Bone marrow (tissue), 2 donors: Measurements from ENCODE around the gene PPP1R12A.
"Not testable (repeated sequence)": the region's sequence is repeated elsewhere in the genome, so short reads cannot be mapped to it uniquely, and the experiment has no call there.

ENCODE experiments used
- DNase-seq, 2 donors: peaks; one replicate each; lab custom pipeline; 2025; lab: John Stamatoyannopoulos, UW

The PPP1R12A gene

DNA sequence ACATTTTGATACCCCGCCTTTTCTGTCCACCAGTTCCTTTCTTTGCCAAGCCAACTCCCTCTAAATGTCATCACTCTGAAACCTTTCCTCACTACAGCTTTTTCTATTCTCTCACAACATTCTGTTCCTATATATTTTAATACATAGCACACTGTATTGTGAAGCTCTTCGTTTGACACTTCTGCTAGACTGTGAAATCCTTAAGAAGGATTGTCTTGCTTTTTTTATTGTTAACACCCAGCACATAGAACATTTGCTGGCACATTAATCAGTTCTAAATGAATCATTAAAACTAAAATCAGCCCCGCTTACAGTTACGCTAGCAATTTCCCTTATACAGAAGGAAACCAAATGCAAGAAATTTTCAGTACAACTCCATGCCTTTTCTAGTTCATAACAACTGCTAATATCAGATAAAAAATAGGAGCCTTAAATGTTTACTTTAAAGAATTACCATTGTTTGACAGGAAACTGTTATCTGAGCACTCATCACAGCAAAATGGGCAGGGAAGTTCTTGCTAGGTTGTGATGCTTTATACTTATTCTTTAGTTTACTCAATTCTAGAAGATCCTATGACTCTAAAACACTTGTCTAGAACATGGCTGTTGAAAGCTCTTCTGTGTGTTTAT, 93.5 kb downstream of the PPP1R12A start:
- no peak for DNase-seq

DNA sequence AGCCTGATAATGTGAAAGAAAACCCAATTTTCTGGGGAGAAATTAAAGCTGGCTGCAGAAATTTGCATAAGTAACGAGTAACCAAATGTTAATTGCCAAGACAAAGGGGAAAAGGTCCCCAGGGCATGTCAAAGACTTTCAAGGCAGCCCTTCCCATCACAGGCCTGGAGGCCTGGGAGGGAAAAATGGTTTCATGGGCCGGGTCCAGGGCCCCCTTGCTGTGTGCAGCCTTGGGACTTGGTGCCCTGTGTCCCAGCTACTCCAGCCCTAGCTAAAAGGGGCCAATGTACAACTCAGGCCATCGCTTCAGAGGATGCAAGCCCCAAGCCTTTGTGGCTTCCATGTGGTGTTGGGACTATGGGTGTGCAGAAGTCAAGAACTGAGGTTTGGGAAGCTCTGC, 96.5 kb downstream of the PPP1R12A start:
- DNase-seq = no peak

DNA sequence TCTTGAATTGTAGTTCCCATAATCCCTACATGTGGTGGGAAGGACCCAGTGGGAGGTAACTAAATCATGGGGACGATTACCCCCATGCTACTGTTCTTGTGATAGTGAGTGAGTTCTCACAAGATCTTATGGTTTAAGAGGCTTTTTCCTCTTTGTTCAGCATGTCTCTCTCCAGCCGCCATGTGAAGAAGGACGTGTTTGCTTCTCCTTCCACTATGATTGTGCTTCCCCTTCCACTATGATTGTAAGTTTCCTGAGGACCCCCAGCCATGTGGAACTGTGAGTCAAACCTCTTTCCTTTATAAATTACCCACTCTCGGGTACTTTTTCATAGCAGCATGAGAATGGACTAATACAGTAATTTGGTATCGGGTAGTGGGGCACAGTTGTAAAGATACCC, 97.3 kb downstream of the PPP1R12A start:
- DNase-seq = no peak

DNA sequence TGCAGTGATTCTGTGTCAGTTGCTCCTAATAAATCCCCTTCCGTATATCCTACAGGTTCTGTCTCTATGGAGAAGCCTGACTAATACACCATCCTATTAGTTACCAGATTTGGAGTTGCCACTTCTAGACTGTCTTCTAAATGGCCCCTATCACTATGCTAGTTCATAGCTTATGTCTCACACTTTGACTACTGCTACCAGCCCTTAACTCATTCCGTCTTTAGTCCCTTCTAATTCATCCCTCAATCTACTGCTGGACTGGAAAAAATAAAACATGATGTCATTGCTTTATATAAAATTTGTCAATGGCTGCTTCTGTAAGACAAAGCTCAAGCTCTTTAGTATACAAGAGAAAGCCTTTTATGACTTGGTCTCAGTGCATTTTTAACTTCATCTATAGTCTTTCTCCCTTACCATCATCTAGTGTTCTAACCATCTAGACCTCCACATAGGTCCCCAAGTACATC, 99.5 kb downstream of the PPP1R12A start:
- DNase-seq = no peak

DNA sequence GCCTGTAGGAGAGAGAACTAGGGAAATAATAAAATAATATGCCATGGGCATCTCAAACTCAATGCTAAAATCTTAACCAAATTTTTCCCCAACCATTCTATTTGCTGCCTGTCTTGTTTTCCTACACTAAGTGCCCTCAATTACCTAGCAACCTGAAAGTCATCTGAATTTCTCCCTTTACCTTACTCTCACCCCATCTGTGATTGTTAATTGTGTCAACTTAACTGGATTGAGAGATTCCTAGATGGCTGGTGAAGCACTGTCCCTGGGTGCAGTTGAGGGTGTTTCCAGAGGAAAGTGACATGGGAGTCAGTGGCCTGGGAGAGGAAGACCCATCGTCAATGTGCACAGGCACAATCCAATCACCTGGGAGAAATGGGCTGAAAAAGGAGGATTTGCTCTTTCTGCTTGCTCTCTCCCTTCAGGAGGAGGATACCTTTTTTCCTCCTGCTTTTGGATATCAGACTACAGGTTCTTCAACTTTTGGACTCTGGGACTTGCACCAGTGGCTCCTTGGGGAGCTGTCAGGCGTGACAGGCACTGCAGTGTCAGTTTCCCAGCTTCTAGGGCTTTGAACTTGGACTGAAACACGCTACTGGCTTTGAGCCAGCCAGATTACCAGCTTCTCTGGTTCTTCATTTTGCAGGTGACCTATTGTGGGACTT, 100.1 kb downstream of the PPP1R12A start:
- DNase-seq = no peak

DNA sequence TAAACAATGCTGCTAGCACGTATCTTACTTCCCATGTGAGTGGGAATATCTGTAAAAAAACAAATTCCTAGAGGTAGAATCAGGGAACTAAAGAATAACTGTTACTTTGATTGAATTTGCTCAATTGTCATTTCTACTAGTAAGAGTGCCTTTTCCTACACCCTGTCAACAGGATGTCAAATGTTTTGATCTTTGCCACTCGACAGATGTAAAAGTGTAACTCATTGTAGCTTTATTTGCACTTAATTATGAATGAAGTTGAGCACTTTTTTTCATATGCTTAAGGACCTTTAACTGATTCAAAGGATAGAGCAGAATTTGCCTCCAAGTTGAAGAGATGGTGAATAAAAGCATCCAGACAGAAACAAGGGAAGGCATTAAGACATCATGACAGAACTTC, 104.5 kb downstream of the PPP1R12A start:
- DNase-seq = no peak

DNA sequence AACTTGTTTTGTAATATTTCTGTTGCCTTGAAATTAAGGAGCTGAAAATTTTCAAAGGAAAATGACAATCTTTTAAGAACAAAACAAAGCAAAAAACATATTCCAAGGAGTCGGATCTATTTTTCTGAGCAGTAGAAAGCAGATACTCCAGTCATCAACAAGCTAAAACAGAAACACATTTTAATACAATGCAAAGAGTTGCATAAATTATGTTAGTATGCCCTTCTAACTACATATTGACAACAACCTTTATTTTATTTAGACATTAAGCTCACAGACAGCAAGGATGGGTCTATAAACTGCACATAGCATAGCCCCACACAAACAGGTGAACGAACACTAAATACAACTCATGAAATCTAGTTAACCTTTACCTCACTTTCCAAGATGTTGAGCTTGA, 106.0 kb downstream of the PPP1R12A start:
- DNase-seq = no peak

DNA sequence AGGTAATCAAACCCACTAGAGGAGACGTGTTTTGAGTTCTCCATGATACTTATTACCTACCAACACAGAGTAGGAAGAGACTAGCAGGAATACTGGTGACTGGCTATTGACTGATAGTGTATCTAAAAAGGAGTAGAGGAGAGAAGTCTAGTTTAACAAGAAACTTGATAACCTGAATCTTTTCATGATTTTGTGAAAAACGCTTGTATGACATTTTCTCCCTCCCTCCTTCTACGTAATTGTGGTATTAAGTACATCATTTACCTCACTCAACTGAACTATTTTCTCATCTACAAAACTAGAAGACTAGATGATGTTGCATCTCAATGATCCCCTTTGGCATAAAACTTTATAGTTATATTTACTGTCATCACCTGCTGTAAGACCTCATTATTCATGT, 107.4 kb downstream of the PPP1R12A start:
- no peak for DNase-seq

DNA sequence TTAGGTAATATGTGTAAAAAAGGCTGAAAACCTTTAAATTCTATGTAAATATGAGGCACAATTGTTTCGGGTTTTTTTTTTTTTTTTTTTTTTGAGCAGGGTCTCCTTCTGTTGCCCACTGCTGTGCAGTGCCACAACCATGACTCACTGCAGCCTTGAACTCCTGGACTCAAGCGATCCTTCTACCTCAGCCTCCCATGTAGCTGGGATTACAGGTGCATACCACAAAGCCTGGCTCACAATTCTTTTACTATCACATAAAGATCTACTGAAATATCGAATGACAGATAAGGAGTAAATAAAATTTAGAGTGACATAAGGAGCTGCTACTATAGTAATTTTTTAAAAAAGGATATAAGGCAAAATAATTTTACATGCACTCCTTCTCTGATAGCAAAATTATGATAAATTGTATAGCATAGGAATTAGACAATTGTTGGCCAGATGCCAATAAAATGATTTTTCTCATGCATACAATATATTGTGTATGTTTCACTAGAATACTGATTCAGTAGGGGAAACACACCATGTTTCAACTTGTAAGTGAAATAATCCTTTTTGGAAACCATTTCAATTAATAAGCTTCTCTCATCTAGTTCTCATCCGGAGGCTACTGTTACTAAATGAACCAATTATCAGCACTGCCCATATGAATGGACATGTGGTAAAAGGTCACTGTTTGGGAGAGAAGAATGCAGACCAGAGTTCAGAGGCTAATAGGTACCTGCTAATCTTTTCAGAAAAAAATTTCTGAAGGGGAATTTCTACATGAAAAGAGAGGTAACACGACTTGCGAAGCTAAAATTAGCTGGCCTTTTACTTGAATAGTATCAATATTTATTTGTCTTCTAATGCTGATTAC, 108.4 kb downstream of the PPP1R12A start:
- no peak for DNase-seq

DNA sequence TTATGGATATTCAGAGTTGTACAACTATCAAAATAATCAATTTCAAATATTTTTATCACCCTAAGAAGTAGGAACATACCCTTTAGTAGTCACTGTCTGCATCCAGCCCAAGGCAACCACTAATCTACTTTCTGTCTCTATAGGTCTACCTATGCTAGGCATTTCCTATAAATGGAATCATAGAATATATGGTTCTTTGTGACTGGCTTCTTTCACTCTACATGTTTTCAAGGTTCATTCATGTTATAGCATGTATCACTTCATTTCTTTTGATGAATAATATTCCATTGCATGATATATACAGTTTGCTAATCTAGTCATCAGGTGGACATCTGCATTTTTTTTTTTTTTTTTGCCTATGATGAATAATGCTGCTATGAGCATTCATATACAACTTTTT, 112.4 kb downstream of the PPP1R12A start:
- DNase-seq = no peak

DNA sequence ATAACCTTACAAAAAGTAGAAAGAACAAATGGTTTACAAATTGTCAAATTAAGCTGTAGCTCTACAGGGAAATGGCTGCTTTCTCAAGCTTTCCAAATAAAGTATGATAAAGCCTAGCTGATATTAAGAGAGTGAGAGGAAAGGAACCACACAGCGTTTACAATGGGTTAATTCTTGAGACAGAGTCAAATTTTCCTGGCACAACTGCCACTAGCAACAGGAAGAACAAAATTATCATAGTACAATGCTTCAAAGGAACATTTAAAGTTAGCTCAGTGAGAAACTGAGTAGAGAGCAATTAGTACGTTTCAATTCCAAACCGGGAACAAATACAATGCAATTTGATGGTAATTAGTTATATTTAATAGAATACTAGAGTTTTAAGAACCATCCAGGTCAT, 116.0 kb downstream of the PPP1R12A start:
- no peak for DNase-seq

DNA sequence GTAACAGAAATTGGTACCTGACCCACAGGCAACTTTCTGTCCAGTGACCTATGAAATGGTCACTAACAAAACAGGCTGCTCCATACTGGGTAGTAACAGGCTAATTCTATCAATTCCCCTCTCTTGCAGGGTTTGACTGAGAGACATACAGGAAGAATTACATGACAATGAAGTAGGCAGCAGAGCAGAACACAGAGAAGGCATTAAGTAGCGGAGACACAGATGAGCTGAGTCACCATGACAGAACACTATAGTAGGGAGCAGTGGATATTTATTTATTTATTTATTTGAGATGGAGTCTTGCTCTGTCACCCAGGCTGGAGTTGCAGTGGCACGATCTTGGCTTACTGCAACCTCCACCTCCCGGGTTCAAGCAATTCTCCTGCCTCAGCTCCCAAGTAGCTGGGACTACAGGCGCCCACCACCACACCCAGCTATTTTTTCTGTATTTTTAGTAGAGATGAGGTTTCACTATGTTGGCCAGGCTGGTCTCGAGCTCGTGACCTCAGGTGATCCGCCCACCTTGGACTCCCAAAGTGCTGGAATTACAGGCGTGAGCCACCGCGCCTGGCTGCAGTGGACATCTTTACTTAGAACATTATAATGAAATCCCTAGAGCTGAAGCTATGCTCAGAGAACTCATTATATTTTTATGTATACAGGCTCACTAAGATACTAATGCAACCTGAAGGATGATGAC, 150.4 kb downstream of the PPP1R12A start:
- DNase-seq = not testable (repeated sequence)

DNA sequence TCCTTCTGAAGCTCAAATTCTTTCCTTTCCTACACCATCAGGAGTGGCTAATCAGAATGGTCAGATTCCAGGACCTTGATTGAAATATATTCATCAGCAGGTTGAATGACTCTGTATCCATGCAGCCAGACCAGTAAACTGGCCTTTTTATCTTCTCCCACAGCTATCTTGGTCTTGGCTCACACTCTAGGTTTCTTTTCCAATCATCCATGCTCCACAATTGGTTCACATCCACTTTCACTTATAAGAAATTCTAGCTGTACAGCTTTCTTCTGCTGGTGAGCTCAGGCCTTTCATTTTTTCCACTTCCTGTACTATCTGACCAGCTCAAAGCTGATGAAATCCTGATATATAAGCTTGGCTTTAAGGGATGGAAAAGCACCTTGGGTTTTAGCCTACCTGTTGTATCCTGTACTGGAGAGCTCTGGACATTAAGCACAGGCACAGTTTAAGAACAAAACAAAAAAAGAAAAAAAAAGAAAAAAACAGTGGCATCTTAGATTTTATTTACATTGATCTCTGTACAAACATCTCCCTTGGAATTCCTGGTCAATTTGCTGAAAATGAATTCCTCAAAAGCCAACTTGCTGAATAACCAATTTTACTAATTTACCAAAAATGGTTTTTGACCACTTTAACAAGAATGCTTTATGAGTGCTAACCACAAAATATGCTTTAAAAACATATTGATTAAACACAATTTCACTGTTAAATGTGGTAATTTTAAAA, 152.6 kb downstream of the PPP1R12A start:
- no peak for DNase-seq

DNA sequence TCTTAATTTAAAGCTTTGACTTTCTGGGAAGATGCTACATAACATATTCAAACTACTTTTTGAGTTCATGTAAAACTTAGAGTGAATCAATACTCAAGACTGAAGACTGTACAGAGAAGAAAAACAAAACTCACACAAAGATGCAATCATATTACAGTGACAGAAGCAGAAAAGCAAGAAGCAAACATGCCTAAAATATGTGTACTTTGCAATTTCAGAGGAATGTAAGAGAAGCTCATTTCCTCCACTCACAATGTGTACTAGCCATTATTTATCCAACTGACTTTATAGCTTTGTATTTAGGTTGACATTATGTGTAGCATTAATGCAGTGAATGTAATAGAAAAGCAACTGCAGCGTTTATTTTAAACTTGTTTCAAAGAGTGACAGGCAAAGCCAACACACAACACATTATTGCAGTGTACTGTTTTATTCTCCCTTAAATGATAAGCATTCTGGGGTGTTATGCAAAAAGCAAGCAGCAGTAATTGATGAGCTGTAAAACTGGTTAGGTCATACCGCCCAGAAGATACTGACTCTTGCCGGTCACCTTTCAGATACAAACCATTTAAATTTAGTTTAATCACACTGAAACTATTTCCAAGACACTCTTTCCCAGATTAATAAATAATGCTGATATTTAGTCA, 156.0 kb downstream of the PPP1R12A start:
- no peak for DNase-seq

DNA sequence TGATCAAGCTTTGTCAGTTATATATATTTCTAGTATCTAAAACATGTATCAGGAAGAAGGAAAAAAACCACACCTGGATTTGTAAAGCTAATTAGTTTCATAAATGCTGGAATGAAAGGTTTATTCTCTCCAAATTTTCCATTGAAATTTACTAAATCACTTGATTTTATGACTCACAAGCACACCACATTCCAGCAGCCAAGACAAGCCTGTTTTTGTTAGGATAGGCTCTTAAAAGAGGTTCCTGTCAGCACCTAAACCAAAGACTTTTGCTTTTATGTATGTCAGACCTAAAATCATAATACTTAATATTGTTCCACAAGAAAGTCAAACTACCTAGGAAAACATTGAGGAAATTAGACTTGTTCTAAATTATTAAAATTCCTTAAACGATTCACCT, 158.8 kb downstream of the PPP1R12A start:
- no peak for DNase-seq

DNA sequence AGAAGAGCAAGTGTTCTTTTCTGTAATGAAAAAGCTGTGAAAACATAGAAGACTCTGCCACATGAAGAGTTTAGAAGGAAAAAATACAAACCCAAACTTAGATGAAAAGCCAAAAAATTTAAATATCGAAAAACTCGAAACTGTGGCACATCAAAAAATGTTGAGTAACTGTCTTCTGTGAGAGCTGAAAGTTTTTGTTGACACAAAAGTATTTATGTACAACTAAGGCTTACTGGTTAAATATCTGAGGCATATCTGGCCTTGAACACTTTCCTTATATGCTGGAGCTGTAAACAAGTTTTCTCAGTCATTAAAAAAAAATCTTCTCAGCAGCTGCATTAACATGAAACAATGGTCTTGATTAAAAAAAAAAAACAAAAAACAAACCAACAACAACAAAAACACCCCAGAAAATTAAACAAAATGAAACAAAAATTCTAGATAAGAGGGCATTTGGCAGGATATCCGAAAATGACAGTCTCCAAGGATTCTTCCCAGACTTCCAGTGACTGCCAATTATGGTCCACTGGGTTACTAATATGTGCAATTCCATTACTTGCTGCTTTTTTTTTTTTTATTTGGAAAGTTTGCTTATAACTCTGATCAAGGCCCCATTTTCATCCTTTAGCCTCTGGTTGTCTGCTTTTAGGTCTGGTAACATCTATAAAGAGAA, 159.4 kb downstream of the PPP1R12A start:
- DNase-seq = no peak

DNA sequence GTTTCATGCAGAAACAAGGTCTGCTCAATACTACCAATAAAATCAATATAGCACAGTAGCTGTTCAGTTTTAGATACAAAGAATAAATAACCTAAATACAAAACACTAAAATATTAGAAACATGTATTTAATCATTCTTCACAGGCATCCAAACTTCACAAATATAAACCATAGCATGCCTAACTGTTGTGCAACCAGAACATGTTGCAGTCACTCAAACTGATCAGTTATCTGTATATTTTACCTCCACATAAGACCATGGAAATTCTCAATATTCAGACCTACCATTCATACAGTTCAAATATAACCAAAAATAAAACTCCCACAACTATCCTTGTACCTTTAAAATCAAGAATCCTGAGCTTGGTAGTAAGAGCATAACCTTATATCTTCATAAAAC, 161.0 kb downstream of the PPP1R12A start:
- no peak for DNase-seq

DNA sequence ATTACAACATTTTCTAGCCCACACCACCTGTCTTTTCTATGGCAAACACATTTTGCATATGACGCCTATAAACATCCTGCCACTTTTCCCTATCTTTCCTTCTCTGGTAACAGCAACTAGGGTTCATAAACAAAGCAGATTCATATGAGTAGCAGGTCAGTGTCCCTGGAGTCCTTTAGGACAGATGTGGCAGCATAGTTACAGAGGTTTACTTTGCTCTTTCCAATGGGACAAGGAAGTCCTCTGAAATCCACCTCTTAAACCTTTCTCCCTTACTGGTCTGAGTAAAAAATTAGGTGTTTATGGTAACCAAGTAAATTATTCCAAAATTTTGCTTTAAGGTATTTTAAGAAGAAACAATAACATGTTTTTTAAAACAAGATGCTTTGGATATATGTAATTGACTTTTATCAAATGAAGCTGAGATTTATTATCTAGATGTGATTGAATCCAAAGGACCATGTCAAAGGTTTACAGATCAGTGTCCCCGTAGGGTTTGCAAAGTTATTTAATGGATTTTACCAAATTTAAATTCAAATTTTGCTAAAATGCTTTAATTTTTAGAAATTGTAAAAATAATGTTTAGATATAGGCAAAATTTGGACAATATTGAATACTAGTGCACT, 164.9 kb downstream of the PPP1R12A start:
- DNase-seq = no peak

DNA sequence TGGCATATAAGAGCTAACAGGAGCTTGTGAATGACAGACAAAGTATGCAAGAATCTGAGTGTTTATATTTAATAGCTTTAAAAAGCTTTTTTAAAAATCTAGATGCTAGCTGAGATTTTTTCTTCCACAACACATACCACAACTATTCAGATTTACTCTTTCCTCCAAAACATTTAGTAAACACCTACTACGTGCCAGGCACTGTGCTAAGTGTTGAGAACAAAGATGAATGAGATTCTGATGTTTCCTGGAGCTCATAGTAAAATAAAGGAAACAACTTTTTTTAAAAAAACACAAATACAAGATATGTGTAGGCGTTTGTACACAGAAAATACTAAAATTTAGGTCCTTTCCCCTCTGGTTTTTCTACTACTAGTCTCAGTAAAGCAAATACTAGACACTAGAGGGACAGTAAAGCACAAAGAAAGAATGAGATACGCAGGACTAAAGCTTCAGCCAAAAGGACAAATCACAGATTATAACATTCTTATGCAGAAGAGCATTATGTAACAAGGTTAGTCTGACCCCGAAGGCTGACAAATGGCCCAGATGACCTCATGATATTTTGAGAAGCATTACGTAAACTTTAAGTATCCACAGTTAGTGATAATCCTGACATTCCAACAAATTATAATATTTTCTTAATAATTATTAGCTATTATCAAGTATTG, 165.6 kb downstream of the PPP1R12A start:
- no peak for DNase-seq
